Skeletal muscle satellite cell (primary cell): ENCODE measurements around the gene APELA. TPM values are rescaled to one million over a fixed set of nuclear protein-coding genes. Genes with fewer than 3 reads are reported as not detected.

Experiments used
- H3K27me3 ChIP-seq: 2 replicates; pipeline ENCODE4 v1.7.0; 2013; ENCODE audit warnings: low read length; ENCODE audit not compliant: control insufficient read depth, insufficient read depth
- H3K36me3 ChIP-seq: 2 replicates; pipeline ENCODE4 v1.7.0; 2013; ENCODE audit warnings: mild to moderate bottlenecking, control low read depth, low read length; ENCODE audit not compliant: insufficient read depth
- H3K4me1 ChIP-seq: 2 replicates; pipeline ENCODE4 v1.7.0; 2013; ENCODE audit warnings: low read length; ENCODE audit not compliant: control insufficient read depth, insufficient read depth
- H3K4me2 ChIP-seq: 2 replicates; pipeline ENCODE4 v1.7.0; 2013; ENCODE audit warnings: mild to moderate bottlenecking, low read length
- H3K4me3 ChIP-seq: 2 replicates; pipeline ENCODE4 v1.7.0; 2013; ENCODE audit warnings: low read length
- H3K9ac ChIP-seq: 2 replicates; pipeline ENCODE4 v1.7.0; 2013; ENCODE audit warnings: mild to moderate bottlenecking, low read depth, low read length, moderate library complexity
- H3K9me3 ChIP-seq: replicated peaks from 2 replicates; pipeline ENCODE4 v1.7.0; 2013; ENCODE audit warnings: mild to moderate bottlenecking, control low read depth, low read length
- total RNA-seq: library from RNA; depleted of rRNA; stranded (reverse); fragments of >200 nt; gene quantifications from 2 replicates; pipeline ENCODE4 v1.2.3, GENCODE V29; 2012; rRNA removed

The APELA gene, protein sequence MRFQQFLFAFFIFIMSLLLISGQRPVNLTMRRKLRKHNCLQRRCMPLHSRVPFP
- total RNA-seq = under 0.01 TPM in 1 of 2 replicates, not detected in the other

DNA sequence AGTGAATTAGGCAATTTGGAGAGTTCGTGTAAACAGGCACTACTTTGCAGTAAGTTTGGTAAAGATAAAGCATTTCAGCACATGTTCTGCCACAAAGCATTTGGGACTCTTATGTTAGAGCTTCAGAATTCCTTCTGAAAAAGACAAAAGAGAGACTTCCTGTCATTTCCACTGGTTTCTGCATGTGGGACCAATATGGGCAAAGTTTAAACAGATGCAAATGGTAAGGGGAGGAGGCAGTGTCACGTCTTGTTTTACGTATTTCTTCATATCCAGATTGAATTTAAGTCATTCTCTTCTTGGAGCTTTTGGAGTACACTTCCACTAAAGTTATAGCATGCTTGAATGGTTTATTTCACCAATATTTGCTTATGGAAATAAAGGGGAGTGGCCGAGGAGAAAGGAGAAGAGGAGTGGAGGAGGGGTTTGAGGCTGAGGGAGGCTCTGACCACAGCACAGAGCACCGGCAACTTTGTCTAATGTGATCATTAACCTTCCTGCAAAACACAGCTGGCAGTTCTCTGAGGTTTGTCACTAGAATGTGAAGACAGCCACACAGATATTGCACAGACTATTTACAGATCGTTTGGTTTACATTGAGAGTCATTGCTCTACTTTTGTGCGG, at the start of gene APELA:
Gene APELA, plus strand, starts transcription at position 479 of the 625 bp plus-strand sequence. CDS start 154 bp downstream, outside the sequence.
- H3K9me3 ChIP-seq = no peaks in the 10 kb centered on the region
- no peak within 1 kb of the TSS for H3K4me3 ChIP-seq
- H3K36me3 ChIP-seq = no peaks in the 10 kb centered on the region
- no peaks in the 10 kb centered on the region for H3K4me1 ChIP-seq
- H3K4me2 ChIP-seq = peak within 1 kb of the TSS; percentile 7
- no peak within 1 kb of the TSS for H3K9ac ChIP-seq
- no peaks in the 10 kb centered on the region for H3K27me3 ChIP-seq

DNA sequence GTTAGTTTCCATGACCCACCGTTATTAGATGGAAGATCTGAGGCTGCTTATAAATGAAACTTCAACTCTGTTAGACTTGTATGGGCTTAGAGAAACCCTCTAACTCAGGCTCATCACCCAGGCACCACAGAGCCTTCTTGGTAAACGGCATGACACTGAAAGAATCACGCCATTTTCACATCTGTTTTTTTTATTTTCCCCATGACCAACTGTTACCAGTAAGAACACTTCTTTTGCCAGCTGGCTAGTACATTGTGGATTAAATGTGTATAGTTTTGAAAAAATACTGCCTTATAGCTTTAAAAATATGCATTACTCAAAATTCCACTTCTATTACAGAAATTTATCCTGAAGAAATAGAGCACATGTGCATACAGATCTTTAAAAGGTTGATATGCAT, 48.0 kb upstream of the APELA start:
- Histone ChIP-seq H3K9me3 (no peaks in the 10 kb centered on the region), H3K36me3 (no peaks in the 10 kb centered on the region)

DNA sequence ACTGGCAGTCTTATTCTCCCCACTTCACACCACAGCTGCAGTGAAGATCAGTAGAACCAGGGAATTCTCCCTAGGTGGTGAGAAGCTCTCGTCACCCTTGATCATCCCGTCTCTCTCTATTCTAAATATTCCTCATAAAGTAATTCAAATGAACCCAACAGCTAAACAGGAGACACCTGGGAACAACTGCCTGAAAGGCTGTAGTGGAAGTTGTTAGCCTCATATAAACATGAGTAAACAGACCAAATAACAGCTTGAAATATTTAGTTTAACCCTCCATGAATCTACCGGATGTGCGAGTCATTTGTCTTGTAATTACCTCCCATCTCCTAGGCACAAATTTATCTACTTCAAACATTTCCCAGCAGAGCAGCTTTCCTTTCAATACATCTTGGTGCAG, 30.4 kb upstream of the APELA start:
- Histone ChIP-seq H3K27me3 (no peaks in the 10 kb centered on the region), H3K4me3 (no peak overlapping the region), H3K36me3 (no peaks in the 10 kb centered on the region), H3K4me1 (no peaks in the 10 kb centered on the region), H3K4me2 (no peak overlapping the region), H3K9ac (no peak overlapping the region), H3K9me3 (no peaks in the 10 kb centered on the region)

More for the DNA sequence above, 48.0 kb upstream of the APELA start:
- H3K9ac ChIP-seq = no peak overlapping the region
- H3K4me3 ChIP-seq = no peak overlapping the region
- no peaks in the 10 kb centered on the region for H3K27me3 ChIP-seq
- peaks cover 8% of the 10 kb centered on the region for H3K4me1 ChIP-seq
- no peak overlapping the region for H3K4me2 ChIP-seq

DNA sequence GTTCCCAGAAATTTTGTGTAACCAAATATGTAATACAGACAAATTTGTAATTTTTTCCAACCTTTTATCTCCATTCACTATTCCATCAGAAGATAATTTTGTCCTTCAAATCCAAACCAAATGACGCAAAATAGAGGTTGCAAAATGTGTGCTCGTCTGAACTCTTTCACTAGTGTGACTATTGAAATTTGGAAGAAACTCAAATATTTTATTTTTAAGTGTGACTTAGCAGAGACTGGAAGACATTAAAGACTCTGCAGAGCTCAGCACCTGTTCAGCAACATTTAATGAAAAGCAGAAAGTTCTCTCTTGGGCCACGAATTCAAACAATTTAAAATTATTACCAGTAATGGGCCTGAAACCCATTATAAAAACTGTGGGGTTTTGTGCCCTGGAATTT, 30.0 kb upstream of the APELA start:
- H3K4me3 ChIP-seq = no peak overlapping the region
- no peaks in the 10 kb centered on the region for H3K27me3 ChIP-seq
- no peak overlapping the region for H3K4me2 ChIP-seq
- no peaks in the 10 kb centered on the region for H3K4me1 ChIP-seq
- H3K36me3 ChIP-seq = no peaks in the 10 kb centered on the region
- no peaks in the 10 kb centered on the region for H3K9me3 ChIP-seq
- no peak overlapping the region for H3K9ac ChIP-seq

DNA sequence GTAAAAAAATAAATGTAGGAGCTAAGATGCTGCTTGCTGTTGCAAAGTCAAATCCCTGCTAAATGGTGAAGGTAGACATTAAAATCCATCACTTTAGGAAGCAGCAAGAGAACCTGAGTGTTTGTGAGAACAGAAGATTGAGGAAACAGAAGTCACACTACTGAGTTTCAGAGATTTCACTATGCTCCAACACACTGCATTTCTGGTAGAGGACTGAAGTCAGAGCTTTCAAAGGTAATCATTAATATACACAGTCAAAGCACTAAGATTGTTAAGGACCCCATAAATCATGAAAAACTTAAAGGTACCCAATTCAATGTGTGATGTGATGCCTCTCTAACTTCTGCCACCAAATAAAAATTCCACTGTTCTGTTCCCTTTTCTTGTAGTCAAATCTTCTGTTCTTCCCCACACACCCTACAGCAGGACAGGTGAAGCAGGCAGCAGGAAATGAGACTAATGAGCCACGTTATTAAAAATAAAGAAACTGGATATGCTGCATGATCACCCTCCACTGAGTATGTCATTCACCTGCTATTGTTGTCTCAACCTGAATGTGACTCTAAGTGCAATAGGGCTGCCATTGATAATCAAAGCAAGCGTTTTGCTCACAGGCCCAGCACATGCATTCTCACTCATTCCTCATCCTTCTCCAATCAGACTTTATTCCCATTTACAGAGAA, 28.9 kb upstream of the APELA start:
- no peaks in the 10 kb centered on the region for H3K36me3 ChIP-seq
- H3K4me1 ChIP-seq = no peaks in the 10 kb centered on the region
- no peaks in the 10 kb centered on the region for H3K27me3 ChIP-seq
- H3K9ac ChIP-seq = no peak overlapping the region
- no peaks in the 10 kb centered on the region for H3K9me3 ChIP-seq
- no peak overlapping the region for H3K4me2 ChIP-seq
- no peak overlapping the region for H3K4me3 ChIP-seq

DNA sequence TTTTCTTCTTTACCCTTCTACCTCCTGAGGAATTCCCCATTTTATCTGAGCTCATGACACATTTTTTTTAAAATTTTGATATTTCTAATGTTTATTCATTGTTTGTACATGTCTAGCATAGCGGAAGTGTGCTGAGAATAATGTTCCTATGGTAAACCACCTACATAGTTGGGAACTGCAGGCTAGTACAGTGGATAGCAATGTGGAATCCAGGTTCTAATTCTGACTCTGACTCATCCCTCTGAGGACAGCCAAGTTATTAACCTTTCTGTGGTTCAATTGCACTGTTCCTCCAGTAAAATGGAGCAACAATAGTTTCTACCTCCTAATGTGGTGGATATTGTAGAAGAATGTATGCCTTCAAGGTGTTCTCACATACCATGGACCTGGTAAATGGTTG, 20.6 kb upstream of the APELA start:
- peaks cover 5% of the 10 kb centered on the region for H3K4me1 ChIP-seq
- H3K4me3 ChIP-seq = no peak overlapping the region
- H3K4me2 ChIP-seq = no peak overlapping the region
- H3K36me3 ChIP-seq = no peaks in the 10 kb centered on the region
- no peak overlapping the region for H3K9ac ChIP-seq
- no peaks in the 10 kb centered on the region for H3K27me3 ChIP-seq
- no peaks in the 10 kb centered on the region for H3K9me3 ChIP-seq

DNA sequence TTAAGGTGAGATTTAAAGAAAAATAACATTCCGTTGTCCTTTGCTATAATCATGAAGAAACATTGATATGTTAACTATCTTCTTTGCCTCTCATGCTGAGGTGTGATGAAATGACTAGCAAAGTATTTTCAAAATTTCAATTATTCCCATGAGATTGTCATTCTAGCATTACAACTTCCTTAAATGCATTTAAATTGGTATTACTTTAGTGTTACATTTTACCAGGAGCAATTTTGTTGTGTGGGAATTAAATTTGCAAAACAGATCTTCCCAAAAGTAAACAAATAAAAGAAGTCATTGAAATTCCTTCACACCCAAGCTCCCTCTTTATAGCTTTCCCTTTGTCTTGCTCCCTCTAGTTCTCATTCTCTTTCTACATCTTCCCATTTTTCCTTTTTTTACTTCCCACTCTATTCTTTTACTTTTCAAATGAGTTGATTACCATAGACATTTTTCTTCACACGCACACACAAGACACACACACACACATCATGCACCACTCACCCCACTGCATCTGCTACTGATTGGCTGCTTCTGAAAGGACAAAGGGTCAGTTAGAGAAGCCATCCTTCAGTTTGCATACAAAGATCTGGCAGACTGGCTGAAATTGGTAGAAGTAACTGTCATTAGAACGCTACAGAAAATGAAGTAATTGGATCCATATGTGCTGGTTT, 10.0 kb upstream of the APELA start:
- Histone ChIP-seq H3K4me1 (no peaks in the 10 kb centered on the region), H3K4me3 (no peak overlapping the region), H3K27me3 (no peaks in the 10 kb centered on the region), H3K4me2 (no peak overlapping the region), H3K9me3 (no peaks in the 10 kb centered on the region), H3K9ac (no peak overlapping the region), H3K36me3 (no peaks in the 10 kb centered on the region)

DNA sequence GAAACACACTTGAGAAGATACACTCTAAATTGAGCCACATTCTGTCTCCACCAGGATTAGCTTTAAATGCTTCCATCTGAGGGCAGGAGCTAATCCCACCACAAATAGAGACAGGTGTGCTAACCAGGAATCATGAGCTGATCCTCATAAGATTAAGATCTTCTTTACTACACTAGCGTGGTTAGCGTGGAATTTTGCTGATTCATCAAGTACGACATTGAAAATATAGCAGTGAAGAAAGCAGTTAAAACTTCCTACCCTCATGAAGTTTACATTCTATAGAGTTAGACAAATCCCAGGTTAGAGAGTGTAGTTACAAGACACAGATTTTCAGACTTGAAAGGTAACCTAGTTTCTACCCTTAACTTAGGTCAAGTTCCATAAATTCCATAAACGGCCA, 5.3 kb upstream of the APELA start:
- no peaks in the 10 kb centered on the region for H3K27me3 ChIP-seq
- no peak overlapping the region for H3K4me3 ChIP-seq
- no peak overlapping the region for H3K9ac ChIP-seq
- H3K9me3 ChIP-seq = no peaks in the 10 kb centered on the region
- H3K4me2 ChIP-seq = no peak overlapping the region
- H3K4me1 ChIP-seq = no peaks in the 10 kb centered on the region
- no peaks in the 10 kb centered on the region for H3K36me3 ChIP-seq

DNA sequence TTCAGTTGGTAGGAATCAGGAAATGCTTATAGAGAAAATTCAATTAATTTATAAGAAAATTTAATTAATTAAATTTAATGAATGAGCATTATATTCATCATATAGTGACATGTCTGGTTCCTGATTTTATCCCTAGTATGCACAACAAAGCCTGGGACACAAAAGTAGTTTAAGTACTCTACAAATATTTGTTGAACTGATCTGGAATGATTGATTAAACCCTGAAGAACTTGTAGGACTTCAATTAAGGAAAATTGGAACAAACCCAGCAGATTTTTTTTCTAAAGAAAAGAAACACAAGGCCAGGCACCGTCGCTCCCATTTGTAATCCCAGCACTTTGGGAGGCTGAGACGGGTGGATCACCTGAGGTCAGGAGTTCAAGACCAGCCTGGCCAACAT, 4.5 kb upstream of the APELA start:
- no peak overlapping the region for H3K9ac ChIP-seq
- no peak overlapping the region for H3K4me2 ChIP-seq

DNA sequence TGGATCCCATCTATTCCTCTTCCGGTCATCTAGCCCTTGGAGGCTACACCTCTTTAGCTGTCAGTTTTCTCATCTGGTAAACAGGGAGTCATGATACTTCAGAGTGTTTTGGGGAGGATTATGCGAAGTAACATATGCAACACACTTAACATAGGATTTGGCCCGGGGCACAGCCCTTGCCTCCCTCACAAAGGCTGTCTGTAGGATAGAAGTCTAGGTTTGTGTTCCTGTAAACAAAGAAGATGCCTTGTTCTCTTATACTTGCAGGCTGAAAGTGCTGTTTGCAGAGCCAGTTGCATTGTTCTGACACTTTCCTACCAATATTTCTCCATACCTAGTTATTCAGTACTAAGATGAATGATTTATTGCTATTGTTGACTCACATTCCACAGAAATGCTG, 2.2 kb upstream of the APELA start:
- H3K9ac ChIP-seq = no peak overlapping the region
- H3K4me1 ChIP-seq = no peaks in the 10 kb centered on the region
- H3K27me3 ChIP-seq = no peaks in the 10 kb centered on the region
- H3K4me3 ChIP-seq = no peak overlapping the region
- H3K9me3 ChIP-seq = no peaks in the 10 kb centered on the region
- H3K36me3 ChIP-seq = no peaks in the 10 kb centered on the region
- no peak overlapping the region for H3K4me2 ChIP-seq

More for the DNA sequence above, 4.5 kb upstream of the APELA start:
- H3K27me3 ChIP-seq = no peaks in the 10 kb centered on the region
- no peak overlapping the region for H3K4me3 ChIP-seq
- H3K9me3 ChIP-seq = no peaks in the 10 kb centered on the region
- H3K36me3 ChIP-seq = no peaks in the 10 kb centered on the region
- H3K4me1 ChIP-seq = no peaks in the 10 kb centered on the region

DNA sequence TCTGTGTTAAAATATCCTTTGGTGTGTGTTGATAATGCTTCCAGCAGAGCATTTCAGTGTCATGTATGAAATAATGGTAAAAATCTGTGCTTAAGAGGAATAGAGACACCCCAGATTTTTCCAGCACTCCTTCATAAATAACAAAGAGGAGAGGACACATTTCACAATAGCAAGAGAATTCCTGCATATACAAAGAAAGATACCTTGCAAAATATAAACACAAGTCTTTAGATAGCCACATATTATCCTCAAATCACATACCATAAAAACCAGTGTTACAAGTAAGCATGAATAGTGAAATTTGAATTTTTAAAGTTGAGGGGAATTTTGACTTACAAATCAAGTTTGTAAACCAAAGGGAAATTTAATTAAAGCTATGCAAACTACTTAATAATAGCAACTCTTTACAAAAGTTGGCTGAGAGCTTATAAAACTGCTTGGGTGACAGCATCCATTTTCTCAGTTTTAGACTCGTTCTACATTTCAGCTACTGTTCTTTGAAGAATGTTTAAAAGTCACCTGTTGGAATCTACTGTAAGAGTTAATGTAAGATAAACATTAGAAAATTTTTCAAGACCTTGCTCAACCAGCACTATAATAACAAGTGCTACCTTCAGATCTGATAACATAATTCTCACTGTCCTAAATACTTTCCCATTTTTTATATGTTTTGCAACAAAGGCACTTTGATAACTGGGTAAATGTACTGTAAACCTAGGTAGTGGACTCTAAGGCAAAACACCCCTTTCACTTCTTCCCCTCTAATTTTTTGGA, 3.7 kb downstream of the APELA start:
- Histone ChIP-seq H3K9ac (no peak overlapping the region), H3K4me2 (no peak overlapping the region)

More for the DNA sequence above, 3.7 kb downstream of the APELA start:
- H3K27me3 ChIP-seq = no peaks in the 10 kb centered on the region
- no peak overlapping the region for H3K4me3 ChIP-seq
- H3K4me1 ChIP-seq = no peaks in the 10 kb centered on the region
- no peaks in the 10 kb centered on the region for H3K36me3 ChIP-seq
- H3K9me3 ChIP-seq = no peaks in the 10 kb centered on the region
